Measurements from ENCODE around the gene SGCD.

The SGCD gene

DNA sequence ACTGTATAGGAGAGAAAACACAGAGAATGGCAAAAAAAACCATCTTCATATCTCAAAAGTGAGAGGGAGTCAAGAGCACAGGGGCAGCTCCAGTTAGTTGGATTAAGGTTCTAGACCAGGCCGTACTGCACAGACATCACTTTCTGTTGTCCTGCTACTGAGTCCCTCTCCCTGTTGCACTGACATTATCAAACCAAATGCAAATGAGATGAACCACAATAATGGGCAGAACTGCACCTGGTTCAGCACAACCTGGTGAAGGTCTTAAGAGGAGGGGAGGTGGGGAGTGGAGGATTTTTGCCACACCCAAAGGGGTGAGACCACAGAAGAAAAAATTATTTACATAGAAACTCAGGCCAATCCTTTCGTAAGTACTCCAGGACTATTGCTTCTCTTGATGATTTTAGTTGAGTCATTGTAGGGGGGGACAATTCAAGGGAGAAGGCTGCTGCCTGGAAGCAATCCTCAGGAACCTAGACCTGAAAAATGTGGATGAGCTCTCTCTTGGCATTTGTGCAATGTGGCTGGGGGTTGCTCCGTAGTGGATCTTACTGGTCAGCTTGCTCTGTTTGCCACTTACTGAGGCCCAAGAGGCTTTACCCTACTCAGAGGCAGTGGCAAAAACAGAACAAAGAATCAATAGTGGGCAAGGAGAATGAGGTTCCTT is 428.6 kb downstream of the SGCD start:
- Histone ChIP-seq H2AFZ (ENCODE audit: low read length) (no peak overlapping the region), H3K27me3 (ENCODE audit: control insufficient read depth in 3 of 3, insufficient read depth in 3 of 3, low read depth in 1 of 3, low read length in 3 of 3) (no peaks in the 10 kb centered on the region), H3K4me3 (ENCODE audit: low read length in 2 of 2) (no peak overlapping the region), H3K14ac (ENCODE audit: low read length) (no peak overlapping the region), H2AK5ac (ENCODE audit: low read depth, low read length) (no peak overlapping the region), H2BK12ac (ENCODE audit: low read length) (no peak overlapping the region), H3K27ac (replicated peaks; ENCODE audit: low read length) (no peak overlapping the region), H3K9me3 (replicated peaks in 1 of 2; ENCODE audit: control insufficient read depth in 2 of 2, insufficient read depth in 1 of 2, low read depth in 1 of 2, low read length in 2 of 2) (peaks cover 0 to 1% of the 10 kb centered on the region in 2 donors), H3K23ac (ENCODE audit: low read depth, low read length, poor library complexity) (no peak overlapping the region), H2BK120ac (ENCODE audit: low read depth, low read length) (no peak overlapping the region), H2BK5ac (ENCODE audit: low read length) (no peak overlapping the region), H3K4ac (ENCODE audit: low read length) (no peak overlapping the region), H3K36me3 (replicated peaks in 1 of 2; ENCODE audit: control insufficient read depth in 2 of 2, insufficient read depth in 2 of 2, low read length in 2 of 2) (no peaks in the 10 kb centered on the region), H3K79me1 (ENCODE audit: low read depth, low read length) (no peaks in the 10 kb centered on the region), H3K4me1 (ENCODE audit: control insufficient read depth in 2 of 2, insufficient read depth in 1 of 2, low read depth in 1 of 2, low read length in 2 of 2) (no peaks in the 10 kb centered on the region), H3K4me2 (ENCODE audit: insufficient read depth, low read length, poor library complexity, severe bottlenecking) (no peak overlapping the region), H4K91ac (ENCODE audit: low read depth, low read length, poor library complexity) (no peak overlapping the region), H3K18ac (ENCODE audit: low read length) (no peak overlapping the region), H2BK15ac (ENCODE audit: low read length) (no peak overlapping the region), H4K8ac (ENCODE audit: low read depth, low read length) (no peak overlapping the region), H3K9ac (ENCODE audit: low read depth, low read length, poor library complexity) (no peak overlapping the region)
- no CpG with 5 or more reads among the region's 3 CpGs for WGBS, 2 donors (ENCODE audit: extremely low coverage in 2 of 2, insufficient read length in 2 of 2, insufficient replicate concordance in 1 of 2)
- no peak for DNase-seq (ENCODE audit: low spot score)

DNA sequence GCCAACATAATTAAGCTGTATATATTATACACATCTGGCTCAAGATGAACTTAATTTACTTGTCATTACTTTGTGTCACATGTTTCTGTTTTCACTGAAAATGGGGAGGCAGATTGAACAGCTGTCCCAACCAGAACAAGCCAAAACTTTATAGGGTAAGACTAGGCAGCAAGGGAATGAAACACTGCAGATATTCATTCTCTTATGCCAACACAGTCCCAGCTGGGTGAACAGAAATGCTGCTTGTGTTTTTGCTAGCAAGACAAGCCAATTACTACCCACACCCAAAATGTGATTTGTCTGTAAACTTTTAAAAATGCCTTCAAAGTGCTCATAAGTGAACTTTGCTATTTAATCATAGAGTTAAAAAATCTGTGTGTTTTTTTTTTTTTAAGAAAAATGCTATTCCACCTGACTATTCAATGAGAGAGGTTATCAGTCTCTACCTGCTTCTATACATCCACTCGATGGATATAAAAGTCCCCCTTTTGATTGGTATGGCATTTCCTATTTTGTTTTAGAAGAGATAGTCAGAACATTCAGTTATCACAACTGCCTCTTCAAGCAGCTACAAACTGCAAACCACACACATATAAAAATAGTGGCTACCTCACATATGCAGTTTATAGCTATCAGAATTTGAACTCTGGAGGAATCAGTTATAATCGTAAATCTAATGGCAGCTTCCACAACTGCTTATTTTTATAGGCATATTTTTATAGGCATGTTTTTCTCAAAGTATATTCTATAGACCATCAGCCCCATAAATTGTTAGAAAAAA is 431.2 kb downstream of the SGCD start:
- Histone ChIP-seq H3K14ac (ENCODE audit: low read length) (no peak overlapping the region), H2BK12ac (ENCODE audit: low read length) (no peak overlapping the region), H3K79me1 (ENCODE audit: low read depth, low read length) (no peaks in the 10 kb centered on the region), H3K4me3 (ENCODE audit: low read length in 2 of 2) (no peak overlapping the region), H4K8ac (ENCODE audit: low read depth, low read length) (no peak overlapping the region), H2BK15ac (ENCODE audit: low read length) (no peak overlapping the region), H2BK5ac (ENCODE audit: low read length) (no peak overlapping the region), H2AFZ (ENCODE audit: low read length) (no peak overlapping the region), H3K18ac (ENCODE audit: low read length) (no peak overlapping the region), H3K4ac (ENCODE audit: low read length) (no peak overlapping the region), H3K36me3 (replicated peaks in 1 of 2; ENCODE audit: control insufficient read depth in 2 of 2, insufficient read depth in 2 of 2, low read length in 2 of 2) (no peaks in the 10 kb centered on the region), H3K4me2 (ENCODE audit: insufficient read depth, low read length, poor library complexity, severe bottlenecking) (no peak overlapping the region), H3K27me3 (ENCODE audit: control insufficient read depth in 3 of 3, insufficient read depth in 3 of 3, low read depth in 1 of 3, low read length in 3 of 3) (no peaks in the 10 kb centered on the region), H3K4me1 (ENCODE audit: control insufficient read depth in 2 of 2, insufficient read depth in 1 of 2, low read depth in 1 of 2, low read length in 2 of 2) (no peaks in the 10 kb centered on the region), H3K27ac (replicated peaks; ENCODE audit: low read length) (no peak overlapping the region), H3K23ac (ENCODE audit: low read depth, low read length, poor library complexity) (no peak overlapping the region), H4K91ac (ENCODE audit: low read depth, low read length, poor library complexity) (no peak overlapping the region), H3K9ac (ENCODE audit: low read depth, low read length, poor library complexity) (no peak overlapping the region), H2BK120ac (ENCODE audit: low read depth, low read length) (no peak overlapping the region), H2AK5ac (ENCODE audit: low read depth, low read length) (no peak overlapping the region), H3K9me3 (replicated peaks in 1 of 2; ENCODE audit: control insufficient read depth in 2 of 2, insufficient read depth in 1 of 2, low read depth in 1 of 2, low read length in 2 of 2) (peaks cover 0 to 2% of the 10 kb centered on the region in 2 donors)
- WGBS, 2 donors (ENCODE audit: extremely low coverage in 2 of 2, insufficient read length in 2 of 2, insufficient replicate concordance in 1 of 2) = no CpG with 5 or more reads among the region's 2 CpGs
- DNase-seq (ENCODE audit: low spot score) = no peak

- no peak overlapping the region for H4K91ac ChIP-seq (ENCODE audit: low read depth, low read length, poor library complexity)
- H3K27me3 ChIP-seq (ENCODE audit: control insufficient read depth in 3 of 3, insufficient read depth in 3 of 3, low read depth in 1 of 3, low read length in 3 of 3) = no peaks in the 10 kb centered on the region
- H2AFZ ChIP-seq (ENCODE audit: low read length) = no peak overlapping the region
- no peaks in the 10 kb centered on the region for H3K36me3 ChIP-seq (replicated peaks in 1 of 2; ENCODE audit: control insufficient read depth in 2 of 2, insufficient read depth in 2 of 2, low read length in 2 of 2)
- no peak overlapping the region for H2BK5ac ChIP-seq (ENCODE audit: low read length)
- no peak overlapping the region for H3K18ac ChIP-seq (ENCODE audit: low read length)
- no peak overlapping the region for H4K8ac ChIP-seq (ENCODE audit: low read depth, low read length)
- H3K14ac ChIP-seq (ENCODE audit: low read length) = no peak overlapping the region
- no peaks in the 10 kb centered on the region for H3K4me1 ChIP-seq (ENCODE audit: control insufficient read depth in 2 of 2, insufficient read depth in 1 of 2, low read depth in 1 of 2, low read length in 2 of 2)
- no peak overlapping the region for H3K23ac ChIP-seq (ENCODE audit: low read depth, low read length, poor library complexity)
- no peaks in the 10 kb centered on the region for H3K79me1 ChIP-seq (ENCODE audit: low read depth, low read length)
- H3K27ac ChIP-seq (replicated peaks; ENCODE audit: low read length) = no peak overlapping the region
- no peak overlapping the region for H3K9ac ChIP-seq (ENCODE audit: low read depth, low read length, poor library complexity)
- WGBS, 2 donors (ENCODE audit: extremely low coverage in 2 of 2, insufficient read length in 2 of 2, insufficient replicate concordance in 1 of 2) = no CpG with 5 or more reads among the region's 11 CpGs
- H2BK12ac ChIP-seq (ENCODE audit: low read length) = no peak overlapping the region
- peaks cover 0 to 2% of the 10 kb centered on the region in 2 donors for H3K9me3 ChIP-seq (replicated peaks in 1 of 2; ENCODE audit: control insufficient read depth in 2 of 2, insufficient read depth in 1 of 2, low read depth in 1 of 2, low read length in 2 of 2)
- H2BK120ac ChIP-seq (ENCODE audit: low read depth, low read length) = no peak overlapping the region
- H2AK5ac ChIP-seq (ENCODE audit: low read depth, low read length) = no peak overlapping the region
- H3K4me2 ChIP-seq (ENCODE audit: insufficient read depth, low read length, poor library complexity, severe bottlenecking) = no peak overlapping the region
- no peak for DNase-seq (ENCODE audit: low spot score)
- H3K4ac ChIP-seq (ENCODE audit: low read length) = no peak overlapping the region
- H2BK15ac ChIP-seq (ENCODE audit: low read length) = no peak overlapping the region
- no peak overlapping the region for H3K4me3 ChIP-seq (ENCODE audit: low read length in 2 of 2)
Measured at GRCh38 chr5:156759156-156759555, 432.2 kb downstream of the SGCD start.

DNA sequence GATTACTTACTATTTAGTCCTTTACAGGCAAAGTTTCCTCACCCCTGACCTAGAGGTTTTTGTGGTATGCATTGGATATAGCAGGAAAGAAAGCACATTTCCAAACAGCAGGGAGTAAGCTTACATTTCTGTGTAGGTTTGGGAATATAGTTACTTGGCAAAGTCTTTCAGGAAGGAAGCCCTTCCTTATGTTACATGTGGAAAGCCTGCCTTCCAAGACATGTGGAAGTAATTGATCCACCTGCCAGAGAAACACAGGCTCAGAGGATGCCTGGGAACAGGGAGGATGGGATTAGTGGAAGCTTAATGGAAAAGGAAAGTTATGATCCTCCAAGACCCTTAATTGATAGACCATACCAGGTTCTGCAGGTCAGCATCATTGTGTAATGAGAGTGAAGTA is 435.8 kb downstream of the SGCD start:
- no peak overlapping the region for H3K4ac ChIP-seq (ENCODE audit: low read length)
- H3K4me2 ChIP-seq (ENCODE audit: insufficient read depth, low read length, poor library complexity, severe bottlenecking) = no peak overlapping the region
- H2AFZ ChIP-seq (ENCODE audit: low read length) = no peak overlapping the region
- no peak overlapping the region for H3K9ac ChIP-seq (ENCODE audit: low read depth, low read length, poor library complexity)
- H3K4me1 ChIP-seq (ENCODE audit: control insufficient read depth in 2 of 2, insufficient read depth in 1 of 2, low read depth in 1 of 2, low read length in 2 of 2) = no peaks in the 10 kb centered on the region
- peaks cover 0 to 2% of the 10 kb centered on the region in 2 donors for H3K9me3 ChIP-seq (replicated peaks in 1 of 2; ENCODE audit: control insufficient read depth in 2 of 2, insufficient read depth in 1 of 2, low read depth in 1 of 2, low read length in 2 of 2)
- no peaks in the 10 kb centered on the region for H3K79me1 ChIP-seq (ENCODE audit: low read depth, low read length)
- H2BK120ac ChIP-seq (ENCODE audit: low read depth, low read length) = no peak overlapping the region
- H2BK12ac ChIP-seq (ENCODE audit: low read length) = no peak overlapping the region
- no peak overlapping the region for H3K4me3 ChIP-seq (ENCODE audit: low read length in 2 of 2)
- no peak overlapping the region for H2AK5ac ChIP-seq (ENCODE audit: low read depth, low read length)
- no peak overlapping the region for H4K8ac ChIP-seq (ENCODE audit: low read depth, low read length)
- no peak overlapping the region for H3K14ac ChIP-seq (ENCODE audit: low read length)
- H2BK5ac ChIP-seq (ENCODE audit: low read length) = no peak overlapping the region
- DNase-seq (ENCODE audit: low spot score) = no peak
- H3K27ac ChIP-seq (replicated peaks; ENCODE audit: low read length) = no peak overlapping the region
- no peak overlapping the region for H3K18ac ChIP-seq (ENCODE audit: low read length)
- H2BK15ac ChIP-seq (ENCODE audit: low read length) = no peak overlapping the region
- no peaks in the 10 kb centered on the region for H3K36me3 ChIP-seq (replicated peaks in 1 of 2; ENCODE audit: control insufficient read depth in 2 of 2, insufficient read depth in 2 of 2, low read length in 2 of 2)
- no peak overlapping the region for H4K91ac ChIP-seq (ENCODE audit: low read depth, low read length, poor library complexity)
- H3K23ac ChIP-seq (ENCODE audit: low read depth, low read length, poor library complexity) = no peak overlapping the region
- no peaks in the 10 kb centered on the region for H3K27me3 ChIP-seq (ENCODE audit: control insufficient read depth in 3 of 3, insufficient read depth in 3 of 3, low read depth in 1 of 3, low read length in 3 of 3)

Measured in neuronal stem cell (in vitro differentiated cells).